GM19035 (cell line): ENCODE measurements around the gene BICRAL.

Source experiments
- ATAC-seq: cut with Tn5 transposase; IDR thresholded peaks from one replicate; pipeline ENCODE4 v1.9.1; 2021; ENCODE audit not compliant: unreplicated experiment

Gene BICRAL

GRCh38 chr6:42762426-42762859, 19.4 kb upstream of the BICRAL start:
- no peak for ATAC-seq

- no peak for ATAC-seq
Observed at GRCh38 chr6:42762950-42763349, 18.9 kb upstream of the BICRAL start.

- ATAC-seq: no peak
Observed at GRCh38 chr6:42764911-42765648, 16.8 kb upstream of the BICRAL start.

- no peak for ATAC-seq
Observed at GRCh38 chr6:42766163-42766670, 15.6 kb upstream of the BICRAL start.

DNA sequence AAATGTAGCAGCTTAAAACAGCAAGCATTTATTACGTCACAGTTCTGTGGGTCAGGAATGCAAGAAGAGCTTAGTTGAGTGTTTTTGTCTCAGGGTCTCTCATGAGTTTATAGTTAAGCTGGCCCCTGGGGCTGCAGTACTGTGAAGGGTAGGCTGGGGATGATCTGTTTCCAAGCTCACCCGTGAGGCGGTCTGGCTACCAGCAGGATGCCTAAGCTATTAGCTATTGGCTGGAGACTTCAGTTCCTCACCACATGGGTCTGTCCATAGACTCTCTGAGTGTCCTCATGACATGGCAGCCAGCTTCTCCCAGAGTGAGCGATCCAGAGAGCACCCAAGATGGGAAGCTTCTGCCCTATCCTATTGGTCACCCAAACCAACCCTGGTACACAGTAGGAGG, 12.8 kb upstream of the BICRAL start:
- ATAC-seq: no peak

DNA sequence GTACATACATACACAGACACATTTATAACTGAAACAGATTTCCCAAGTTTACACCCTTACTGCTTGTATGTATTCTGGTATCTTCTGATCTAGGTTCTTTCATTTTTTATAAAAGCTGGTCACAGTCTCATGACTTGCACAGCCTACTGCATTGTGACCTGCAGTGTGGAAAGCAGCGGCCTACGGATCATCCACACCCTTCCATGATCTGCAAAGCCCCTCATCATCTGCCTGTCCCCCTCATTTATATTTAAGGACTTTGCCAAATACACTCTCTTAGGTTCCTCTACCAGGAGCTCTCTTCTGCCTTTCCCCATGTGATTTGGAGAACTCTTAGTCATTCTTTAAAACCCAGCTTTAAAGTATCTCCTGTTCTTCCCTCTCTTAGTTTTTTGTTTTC, 12.0 kb upstream of the BICRAL start:
- no peak for ATAC-seq

DNA sequence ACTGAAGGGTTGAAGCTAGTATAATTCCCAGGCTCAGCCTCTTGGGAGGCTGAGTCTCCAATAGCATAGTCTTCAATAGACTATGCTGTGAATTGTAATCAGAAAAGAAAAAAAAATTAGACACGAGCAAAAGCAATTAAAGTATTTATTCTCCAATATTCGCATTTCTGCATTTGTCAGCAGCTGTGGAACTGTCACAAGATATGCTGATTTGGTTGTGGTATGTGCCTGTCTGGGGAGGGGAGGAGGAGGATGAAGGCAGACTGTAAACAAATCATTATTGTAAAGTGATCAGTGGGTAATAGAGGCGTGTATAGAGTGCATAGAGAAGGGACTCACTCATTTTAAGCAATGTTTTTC, 10.1 kb upstream of the BICRAL start:
- peak; percentile 20 for ATAC-seq

DNA sequence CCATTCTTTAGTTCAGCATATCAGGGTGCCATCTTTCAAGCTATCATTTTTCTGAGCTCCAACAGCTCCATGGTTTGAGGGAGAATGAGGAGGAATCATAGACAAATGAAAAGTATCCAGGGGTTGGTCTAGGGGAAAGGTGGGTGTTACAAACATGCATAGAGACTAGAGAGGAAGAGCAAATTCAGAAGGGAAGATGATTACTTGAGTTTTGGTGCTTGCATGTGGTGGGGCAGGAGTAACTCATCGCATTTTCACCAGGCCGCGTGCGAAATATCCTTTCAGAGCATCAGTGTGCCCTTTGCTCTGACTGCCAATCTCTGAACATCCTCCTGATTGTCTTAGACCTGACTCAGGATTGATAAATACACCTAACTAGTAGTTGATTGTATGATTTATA, 7.7 kb upstream of the BICRAL start:
- no peak for ATAC-seq

DNA sequence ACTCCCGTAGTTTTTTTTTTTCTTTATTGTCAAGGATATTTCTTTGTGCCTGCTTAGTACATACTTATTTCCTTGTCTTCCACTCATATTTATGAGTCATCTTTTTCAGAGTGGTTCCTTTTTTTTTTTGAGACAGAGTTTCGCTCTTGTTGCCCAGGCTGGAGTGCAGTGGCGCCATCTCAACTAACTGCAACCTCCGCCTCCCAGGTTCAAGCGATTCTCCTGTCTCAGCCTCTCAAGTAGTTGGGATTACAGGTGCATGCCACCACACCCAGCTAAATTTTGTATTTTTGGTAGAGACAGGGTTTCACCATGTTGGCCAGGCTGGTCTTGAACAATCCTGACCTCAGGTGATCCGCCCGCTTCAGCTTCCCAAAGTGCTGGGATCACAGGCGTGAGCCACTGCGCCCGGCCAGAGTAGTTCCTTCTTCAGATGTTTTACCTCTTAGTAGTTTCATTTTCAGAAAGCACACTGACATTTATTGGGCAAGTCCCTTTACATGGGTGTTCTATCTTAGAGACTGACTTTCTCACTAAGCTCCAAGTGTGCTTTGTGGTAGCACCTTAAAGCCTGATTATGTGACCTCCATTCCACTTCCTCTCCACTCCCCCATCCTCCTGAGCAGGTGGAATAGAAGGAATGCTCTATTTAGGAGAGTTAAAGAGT, 6.9 kb upstream of the BICRAL start:
- peak; percentile 51 for ATAC-seq

DNA sequence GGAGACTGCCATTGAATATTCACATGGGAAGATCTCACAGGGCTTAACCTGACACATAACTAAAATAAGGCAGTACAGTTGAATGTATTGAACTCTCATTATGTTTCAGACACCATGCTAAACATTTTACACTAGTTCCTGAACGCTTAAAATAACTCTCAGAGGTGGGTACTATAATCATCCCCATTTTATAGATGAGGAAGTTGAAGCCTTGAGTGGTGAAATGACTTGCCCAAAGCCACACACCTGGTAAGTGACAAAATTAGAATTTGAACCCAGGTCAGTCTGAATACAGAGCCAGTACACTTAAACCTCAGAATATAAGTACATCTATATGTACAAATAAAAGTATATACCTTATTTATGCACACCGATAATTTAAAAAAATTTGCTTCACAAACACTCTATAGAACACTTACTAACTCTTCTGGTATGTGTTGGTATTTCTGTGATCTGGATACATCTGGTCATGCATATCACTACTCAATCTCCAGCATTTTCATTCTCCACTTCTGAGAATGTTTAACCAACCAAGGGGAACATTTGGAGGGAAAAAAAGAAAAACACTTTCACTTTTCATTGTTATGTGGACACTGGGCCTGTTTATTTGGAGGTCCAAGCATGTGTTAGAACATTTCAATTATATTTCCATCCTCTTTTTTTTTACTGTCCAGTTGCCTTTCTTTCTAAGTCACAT, 4.6 kb upstream of the BICRAL start:
- ATAC-seq: no peak

GRCh38 chr6:42778122-42778521, 3.7 kb upstream of the BICRAL start:
- ATAC-seq: no peak

DNA sequence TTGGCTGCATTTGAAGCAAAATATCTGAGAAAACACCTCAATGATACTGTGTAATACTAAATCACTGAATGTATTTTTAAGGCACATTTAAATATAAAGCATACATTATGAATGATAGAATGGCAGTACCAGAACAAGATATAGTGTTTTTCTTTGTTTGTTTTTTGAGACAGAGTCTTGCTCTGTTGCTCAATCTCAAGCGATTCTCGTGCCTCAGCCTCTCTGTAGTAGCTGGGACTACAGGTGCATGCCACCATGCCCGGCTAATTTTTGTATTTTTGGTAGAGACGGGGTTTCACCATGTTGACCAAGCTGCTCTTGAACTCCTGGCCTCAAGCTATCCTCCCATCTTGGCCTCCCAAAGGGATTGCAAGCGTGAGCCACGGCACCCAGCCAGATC, 2.3 kb upstream of the BICRAL start:
- ATAC-seq: no peak

- no peak for ATAC-seq
Observed at GRCh38 chr6:42781546-42781795, 381 bp upstream of the BICRAL start.

- peak; percentile 14 for ATAC-seq
Observed at GRCh38 chr6:42782689-42783176, 881 bp downstream of the BICRAL start.

DNA sequence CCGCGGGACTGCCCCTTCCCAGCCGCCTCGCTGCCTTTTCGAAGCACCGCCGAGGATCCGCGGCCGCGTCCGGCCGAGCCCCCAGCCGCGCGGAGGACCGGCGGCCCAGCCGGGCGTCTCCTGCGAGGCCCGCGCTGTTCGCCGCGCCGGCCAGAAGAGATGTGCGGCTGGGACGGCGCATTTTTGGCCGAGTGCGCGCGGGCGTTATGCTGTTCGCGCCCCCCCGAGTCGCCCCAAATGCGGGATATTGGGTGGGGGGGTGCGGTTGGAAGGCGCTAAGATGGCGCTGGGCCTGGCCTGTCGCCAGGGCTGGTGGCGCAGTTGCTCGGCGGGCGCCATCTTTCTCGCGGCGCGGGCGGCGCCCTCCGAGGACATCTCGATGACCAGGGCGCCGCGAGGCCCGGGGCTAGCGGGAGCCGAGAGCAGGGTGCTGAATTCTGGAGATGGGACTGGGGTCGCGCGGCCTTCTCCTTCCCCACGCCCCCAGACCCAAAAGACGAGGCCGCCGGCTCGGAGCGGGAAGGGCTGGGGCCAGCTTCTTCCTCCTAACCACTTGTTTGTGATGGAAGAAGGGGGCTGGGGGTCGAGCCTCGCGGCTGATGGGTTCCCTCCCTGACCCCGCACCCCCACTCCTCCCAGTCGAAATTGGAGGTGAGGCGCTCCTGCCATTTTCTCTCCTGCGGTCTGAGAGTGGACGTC, 1.5 kb downstream of the BICRAL start:
- ATAC-seq: peak; percentile 48

- ATAC-seq: no peak
Observed at GRCh38 chr6:42783876-42784642, 2.2 kb downstream of the BICRAL start.

DNA sequence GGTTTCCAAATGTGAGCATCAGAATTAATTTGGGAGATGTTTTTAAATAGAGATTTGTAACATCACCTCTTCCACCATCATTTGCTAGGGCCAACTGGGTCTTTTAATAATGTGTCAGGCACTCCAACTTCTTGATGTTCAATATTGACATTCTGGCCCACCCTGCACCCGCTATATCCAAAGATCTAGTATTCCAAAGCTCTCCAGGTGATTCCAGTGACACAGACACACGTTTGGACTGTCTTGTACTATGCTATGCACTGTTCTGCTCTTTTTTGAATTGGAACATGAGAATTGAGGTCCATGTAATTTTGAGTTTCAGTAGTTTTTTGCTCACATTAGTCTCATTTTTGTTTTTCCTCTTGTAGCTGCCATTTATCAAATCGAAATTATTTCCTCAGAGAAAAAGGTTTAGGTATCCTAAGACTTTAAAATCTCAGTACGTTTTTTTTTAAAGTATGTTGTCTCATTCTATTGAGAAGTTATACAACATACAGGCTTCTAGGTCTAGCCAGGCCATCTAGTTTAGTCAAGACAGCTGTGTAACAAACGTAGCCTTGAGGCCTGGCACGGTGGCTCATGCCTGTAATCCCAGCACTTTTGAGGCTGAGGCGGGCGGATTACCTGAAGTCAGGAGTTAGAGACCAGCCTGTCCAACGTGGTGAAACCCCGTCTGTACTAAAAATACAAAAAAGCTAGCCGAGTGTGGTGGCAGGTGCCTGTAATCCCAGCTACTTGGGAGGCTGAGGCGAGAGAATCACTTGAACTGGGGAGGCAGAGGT, 3.1 kb downstream of the BICRAL start:
- no peak for ATAC-seq

DNA sequence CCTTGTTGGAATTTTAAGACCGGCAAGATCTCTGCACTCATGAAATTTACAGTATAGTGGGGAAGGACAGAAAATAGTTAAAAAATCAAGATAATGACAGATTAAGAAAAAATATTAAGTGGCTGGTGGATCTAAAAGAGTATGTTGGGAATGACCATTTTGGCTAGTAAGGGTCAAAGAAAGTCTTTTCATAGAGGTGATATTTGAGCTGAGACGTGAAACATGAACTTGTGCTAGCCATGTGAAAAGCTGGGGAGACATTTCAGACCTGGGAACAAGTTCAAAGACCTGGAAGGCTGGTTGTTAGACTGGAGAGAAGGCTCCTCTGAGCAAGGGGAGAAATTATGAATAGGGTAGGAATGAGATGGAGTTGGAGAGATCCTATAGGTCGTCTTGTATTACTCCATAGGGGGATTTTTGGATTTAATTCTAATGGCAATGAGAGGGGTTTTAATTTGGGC, 4.7 kb downstream of the BICRAL start:
- no peak for ATAC-seq

GRCh38 chr6:42787063-42787472, 5.2 kb downstream of the BICRAL start:
- ATAC-seq: no peak

- ATAC-seq: no peak
Observed at GRCh38 chr6:42788671-42789070, 6.8 kb downstream of the BICRAL start.
